NCI-H345 treated with DMSO at 0.1 percent for 48 hours (cell line): ENCODE results near the gene ARID3C.
A peak's percentile ranks its signal among the peaks of the same experiment; 100 is the strongest.
"Not testable (repeated sequence)": the region's sequence is repeated elsewhere in the genome, so short reads cannot be mapped to it uniquely, and the experiment has no call there.

Source experiments
- DNase-seq: peaks from one replicate; lab custom pipeline; 2025; ENCODE audit not compliant: unreplicated experiment; lab: John Stamatoyannopoulos, UW

ARID3C gene

DNA sequence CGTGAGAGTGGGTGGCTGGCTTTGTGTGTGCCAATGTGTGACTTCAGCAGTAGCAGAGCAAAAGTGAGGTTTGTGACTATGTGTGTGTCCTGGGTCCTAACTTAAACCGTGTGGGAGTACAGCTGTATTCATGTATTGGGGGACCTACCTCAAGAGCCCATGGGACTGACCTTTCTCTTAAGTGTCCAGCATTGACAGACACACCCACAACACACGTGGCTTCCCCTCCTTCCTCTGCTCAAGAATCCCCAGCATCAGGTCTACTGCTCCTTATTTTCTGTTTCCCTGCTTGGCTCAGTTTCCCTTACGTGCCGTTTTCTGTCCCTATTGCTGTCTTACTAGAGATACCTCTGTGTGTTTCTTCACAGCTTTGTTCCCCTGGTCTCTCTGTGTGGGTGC, 23.7 kb upstream of the ARID3C start:
- DNase-seq: no peak

DNA sequence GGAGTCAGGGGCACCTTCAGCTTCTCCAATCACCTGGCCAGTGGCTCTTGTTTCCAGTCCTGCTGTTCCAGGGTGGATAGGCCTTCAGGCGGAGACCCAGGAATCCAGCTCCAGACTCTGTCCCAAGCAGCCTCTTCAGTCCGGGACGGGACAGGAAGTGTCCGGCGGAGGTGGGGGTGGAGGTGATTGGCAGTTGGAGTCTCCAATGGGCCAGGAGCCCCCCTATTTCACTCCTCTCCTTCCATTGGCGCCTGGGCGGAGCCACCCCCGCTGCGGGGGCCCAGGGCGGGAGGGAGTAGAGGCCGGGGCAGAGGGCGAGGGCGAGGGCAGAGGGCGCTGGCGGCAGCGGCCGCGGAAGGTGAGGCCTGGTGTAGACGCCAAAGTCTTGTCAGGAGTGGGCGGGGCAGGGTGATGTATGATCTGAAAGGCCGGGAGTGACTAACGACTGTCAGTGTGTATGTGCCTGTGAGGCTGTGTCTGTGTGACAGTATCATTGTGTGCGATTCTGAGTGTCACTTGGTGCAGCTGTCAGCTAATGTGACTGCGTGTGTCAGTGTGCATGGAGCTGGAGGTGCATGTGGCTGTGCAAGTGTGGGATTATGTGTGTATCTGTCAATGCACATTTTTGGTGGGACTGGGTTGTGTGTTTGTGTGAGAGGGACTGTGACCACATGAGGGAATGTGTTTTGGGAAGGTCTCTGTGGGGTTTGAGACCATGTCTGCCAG, 23.2 kb upstream of the ARID3C start, which contains the start of gene IL11RA:
Gene IL11RA (plus strand): TSS at position 310 of the 726 bp plus-strand sequence. CDS start 3,033 bp downstream, outside the sequence.
- no peak for DNase-seq

DNA sequence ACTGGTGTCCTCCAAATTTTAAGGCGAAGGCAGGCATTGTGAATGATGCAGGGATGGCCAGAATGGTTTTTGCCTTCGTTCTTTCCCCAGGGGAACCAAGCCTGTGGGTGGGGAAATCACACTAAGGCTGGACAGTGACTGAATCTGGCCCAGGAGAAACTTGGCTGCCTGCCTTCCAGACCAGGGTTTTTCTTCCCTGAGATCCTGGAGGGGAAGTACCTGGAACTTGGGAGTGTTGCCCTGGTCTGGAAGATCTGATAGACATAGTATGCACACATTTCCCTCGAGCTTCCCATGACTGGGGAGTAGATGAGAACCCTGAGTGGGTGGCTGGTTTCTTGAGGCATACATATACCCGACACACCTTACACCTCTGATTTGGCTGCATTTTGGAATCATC, 22.5 kb upstream of the ARID3C start:
- DNase-seq: no peak

DNA sequence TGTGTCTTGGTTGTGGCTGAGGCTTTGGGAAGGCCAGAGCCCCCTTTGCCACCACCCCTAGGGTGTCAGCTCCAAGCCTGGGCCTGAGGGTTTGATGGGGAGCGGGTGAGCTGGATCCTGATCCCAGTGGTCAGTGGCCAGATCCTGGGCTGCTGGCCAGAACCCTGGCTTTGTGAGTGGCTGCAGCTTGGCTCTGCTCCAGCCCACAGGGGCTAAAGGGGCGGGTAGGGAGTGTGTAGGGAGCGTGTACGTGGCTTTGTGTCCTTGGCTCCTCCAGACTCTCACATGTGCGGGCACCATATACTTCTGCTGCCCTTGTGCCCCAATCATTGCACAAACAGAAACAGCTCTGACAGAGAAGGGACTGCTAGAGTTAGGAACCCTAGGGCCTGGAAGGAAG, 21.9 kb upstream of the ARID3C start:
- no peak for DNase-seq

DNA sequence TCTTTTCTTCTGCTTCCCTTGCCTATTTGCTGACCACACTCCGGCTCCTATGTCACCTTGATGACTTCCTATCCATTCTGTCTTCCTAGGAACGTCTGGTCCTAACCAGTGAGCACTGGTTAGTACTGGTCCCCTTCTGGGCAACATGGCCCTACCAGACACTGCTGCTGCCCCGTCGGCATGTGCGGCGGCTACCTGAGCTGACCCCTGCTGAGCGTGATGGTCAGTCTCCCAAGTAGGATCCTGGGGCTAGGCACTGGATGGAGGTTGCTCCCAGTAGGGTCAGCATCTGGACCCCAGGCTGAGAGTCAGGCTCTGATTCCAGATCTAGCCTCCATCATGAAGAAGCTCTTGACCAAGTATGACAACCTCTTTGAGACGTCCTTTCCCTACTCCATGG, 19.8 kb upstream of the ARID3C start:
- DNase-seq: no peak

DNA sequence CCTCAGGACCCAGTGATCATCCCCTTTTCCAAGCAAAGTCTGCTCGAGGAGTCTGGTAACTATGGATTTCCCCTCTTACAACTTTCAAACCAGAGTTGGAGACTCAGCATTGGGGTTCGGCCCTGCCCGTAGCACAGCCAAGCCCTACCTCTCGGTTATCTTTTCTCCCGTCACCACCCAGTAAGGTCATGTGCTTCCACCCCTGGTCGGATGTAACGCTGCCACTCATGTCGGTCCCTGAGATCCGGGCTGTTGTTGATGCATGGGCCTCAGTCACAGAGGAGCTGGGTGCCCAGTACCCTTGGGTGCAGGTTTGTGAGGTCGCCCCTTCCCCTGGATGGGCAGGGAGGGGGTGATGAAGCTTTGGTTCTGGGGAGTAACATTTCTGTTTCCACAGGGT, 18.8 kb upstream of the ARID3C start:
- no peak for DNase-seq

DNA sequence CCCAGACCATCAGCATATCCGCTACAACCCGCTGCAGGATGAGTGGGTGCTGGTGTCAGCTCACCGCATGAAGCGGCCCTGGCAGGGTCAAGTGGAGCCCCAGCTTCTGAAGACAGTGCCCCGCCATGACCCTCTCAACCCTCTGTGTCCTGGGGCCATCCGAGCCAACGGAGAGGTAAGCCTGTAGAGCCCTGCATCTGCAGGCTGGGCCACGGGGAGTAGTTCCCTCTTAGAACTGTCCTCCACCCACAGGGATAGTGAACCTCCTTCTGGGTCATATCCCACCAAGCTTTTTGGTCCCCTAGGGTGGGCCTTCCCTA, 18.2 kb upstream of the ARID3C start:
- DNase-seq: no peak

DNA sequence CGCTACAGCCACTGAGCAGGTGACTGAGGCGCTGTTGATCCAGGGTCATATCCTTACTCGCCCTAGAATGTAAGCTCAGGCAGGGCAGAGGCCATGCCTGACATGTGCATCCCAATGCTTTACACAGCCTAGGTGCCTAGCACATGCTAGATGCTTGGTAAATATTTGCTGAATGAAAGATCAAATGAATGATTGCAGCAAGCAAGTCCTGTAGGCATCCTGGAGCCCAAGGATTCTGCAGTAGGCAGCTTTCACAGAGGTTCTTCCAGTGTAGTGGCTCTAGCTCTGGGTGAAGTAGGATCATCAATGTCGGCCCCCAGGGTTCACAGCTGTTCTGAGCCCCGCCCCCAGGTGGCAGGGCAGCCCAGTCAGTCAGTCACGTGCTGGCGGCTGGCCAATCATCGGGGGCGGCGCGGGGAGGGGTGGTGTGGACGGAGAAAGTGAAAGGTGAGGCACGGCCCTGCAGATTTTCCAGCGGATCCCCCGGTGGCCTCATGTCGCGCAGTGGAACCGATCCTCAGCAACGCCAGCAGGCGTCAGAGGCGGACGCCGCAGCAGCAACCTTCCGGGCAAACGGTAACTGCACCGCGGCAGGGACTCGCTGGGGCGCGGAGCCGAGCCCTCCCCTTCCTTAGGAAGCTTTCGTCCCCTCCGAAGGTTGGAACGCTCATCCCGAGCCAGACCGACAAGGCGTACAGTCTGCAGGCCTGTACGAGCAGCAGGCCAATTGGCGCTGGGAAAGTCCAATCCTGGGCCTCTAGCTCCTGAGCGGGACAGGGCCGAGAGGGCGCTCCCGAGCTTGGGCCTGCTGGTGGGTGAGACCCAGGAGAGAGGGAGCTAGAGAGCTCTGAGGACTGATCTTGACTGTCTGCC, 17.6 kb upstream of the ARID3C start, which contains the start of gene GALT:
Gene GALT (plus strand): TSS at position 465 of the 873 bp plus-strand sequence. CDS start 30 bp downstream, at position 495.
- DNase-seq: peak; percentile 90

DNA sequence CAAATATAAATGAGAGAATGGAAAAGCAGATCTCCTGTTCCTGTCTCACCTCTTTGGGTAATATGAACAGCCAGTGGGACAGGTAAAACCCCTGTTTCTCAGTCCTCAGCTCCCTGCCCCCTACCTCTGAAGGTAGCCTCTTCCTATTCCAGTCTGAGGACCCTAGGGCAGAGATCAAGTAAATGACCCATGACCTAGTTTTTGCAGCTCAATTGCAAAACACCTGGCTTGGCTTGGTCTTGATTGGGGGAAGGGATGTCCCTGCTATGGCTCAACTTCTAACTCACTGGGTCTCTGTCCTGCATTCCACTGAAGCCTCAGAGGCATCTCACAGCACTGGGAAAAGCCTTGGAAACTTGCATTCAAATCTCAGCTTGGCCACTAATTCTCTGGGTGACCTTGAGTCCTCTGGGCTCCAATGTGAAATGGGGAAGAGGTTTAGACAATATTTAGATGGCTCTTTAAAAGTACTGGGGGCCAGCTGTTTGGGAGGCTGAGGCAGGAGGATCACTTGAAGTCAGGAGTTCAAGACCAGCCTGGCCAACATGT, 16.0 kb upstream of the ARID3C start:
- DNase-seq: no peak

DNA sequence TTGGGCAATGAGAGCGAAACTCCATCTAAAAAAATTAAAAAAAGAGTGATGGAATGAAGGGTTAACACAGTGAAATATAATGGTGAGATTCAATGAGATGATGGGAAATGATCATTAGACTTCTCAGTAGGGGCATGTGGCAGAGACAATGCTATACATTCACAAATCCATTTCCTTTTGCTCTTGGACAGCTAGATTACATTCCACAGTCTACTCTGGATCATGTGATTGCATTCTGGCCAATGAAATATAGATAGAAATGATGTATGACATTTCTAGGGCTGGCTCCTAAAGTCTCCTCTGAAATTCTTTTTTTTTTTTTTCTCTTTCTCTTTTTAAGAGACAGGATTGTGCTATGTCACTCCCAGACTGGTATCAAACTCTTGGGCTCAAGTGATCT, 13.8 kb upstream of the ARID3C start:
- DNase-seq: no peak

DNA sequence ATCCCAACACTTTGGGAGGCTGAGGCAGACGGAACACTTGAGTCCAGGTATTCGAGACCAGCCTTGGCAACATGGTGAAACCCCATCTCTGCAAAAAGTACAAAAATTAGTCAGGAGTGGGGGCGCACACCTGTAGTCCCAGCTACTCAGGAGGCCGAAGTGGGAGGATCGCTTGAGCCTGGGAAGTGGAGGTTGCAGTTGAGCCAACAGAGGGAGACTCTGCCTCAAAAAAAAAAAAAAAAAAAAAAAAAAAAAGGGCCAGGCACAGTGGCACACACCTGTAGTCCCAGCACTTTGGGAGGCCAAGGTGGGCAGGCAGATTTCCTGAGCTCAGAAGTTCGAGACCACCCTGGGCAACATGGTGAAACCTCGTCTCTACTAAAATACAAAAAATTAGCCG, 10.5 kb upstream of the ARID3C start:
- DNase-seq: not testable (repeated sequence)

DNA sequence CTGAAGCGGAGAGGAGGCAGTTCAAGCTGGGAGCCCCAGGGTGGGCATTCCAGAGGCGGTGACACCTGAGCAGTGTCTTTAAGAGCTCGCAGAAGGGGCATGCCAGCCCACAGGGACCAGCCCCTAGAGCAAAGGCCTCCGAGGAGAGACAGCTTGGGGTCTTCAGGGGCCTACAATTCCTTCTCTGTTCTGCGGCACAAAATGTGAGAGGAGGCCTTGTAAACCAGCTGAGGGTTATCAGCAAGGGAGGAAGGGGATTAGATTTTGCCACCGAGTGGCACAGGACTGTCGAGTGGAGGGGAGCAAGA, 9.2 kb upstream of the ARID3C start:
- DNase-seq: no peak

DNA sequence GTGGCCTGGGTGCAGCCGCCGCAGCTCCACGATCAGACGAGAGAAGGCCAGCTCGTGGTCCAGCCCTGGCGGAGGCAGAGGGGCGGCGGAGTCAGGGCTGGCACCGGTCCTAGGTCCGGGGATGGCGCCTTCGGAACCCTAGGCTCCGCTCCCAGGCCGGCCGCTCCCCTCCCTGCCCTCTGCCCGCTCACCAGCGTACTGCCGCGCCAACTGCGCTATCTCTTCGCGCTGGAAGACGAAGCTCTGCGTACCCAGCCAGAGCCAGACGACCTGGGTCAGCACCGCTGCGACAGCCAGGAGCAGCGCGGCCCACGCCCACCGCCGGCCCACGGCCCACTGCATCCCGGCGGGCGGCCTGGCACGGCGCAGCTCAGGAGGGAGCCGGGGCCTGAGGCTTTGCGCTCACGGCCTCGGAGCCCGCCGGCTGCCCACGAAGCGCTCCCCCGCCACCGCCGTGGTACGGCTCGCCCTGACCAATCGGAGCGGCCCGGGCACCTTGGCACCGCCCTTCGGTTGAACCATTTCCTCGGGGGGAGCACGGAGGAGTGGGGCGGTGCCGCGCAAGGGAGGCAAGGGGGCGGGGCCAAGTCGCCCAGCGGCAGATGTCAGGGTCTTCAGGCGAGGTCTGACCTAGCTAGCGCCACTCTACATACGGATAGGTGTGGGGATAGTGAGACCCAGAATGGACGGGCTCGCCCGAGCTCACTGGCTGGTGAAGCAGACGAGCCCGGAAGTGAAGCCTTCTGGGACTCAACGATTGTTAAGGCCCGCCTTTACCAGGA, 8.7 kb upstream of the ARID3C start, which contains the start of gene SIGMAR1:
Gene SIGMAR1 (minus strand): TSS at position 432 of the 782 bp plus-strand sequence. CDS start 90 bp downstream, at position 342.
- DNase-seq: peak; percentile 87

DNA sequence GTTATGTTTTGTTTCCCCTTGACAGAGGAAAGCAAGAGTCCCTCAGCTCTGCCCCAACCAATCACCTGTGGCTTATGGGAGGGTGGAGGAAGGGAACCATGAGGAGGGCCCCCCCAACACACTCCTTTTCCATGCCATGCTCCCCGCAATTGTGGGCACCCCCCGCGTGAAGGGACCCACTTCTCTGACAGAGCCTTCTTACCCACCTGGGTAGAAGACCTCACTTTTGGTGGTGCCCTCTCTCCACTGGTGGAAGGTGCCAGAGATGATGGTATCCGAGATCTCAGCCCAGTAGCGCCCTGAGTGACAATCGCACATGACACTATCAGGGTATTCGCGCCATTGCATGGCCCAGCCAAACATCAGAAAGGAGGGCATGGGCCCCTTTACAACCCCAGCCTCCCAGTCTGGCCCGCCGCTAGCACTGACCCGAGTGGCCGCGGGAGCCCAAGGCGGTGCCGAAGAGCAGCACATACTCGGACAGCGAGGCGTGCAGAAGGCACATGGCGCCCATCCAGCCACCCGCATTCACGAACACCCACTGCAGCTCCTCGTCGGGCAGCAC, 8.0 kb upstream of the ARID3C start:
- no peak for DNase-seq

DNA sequence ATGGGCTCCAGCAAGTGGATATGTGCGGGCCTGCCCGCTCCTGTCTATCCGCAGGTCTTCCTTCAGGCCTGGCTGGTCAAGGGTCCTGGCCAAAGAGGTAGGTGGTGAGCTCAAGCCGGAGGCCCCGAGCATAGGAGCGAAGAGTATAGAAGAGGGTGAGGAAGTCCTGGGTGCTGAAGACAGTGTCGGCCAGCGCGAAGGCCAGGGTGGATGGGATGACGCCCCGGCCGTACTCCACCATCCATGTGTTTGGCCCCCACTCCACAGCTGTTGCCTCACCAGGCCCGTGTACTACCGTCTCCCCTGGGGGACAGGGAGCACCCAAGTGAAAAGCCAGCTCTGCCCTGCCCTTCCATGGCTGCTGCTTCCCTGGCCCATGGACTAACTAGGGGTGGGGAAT, 6.7 kb upstream of the ARID3C start:
- DNase-seq: no peak

DNA sequence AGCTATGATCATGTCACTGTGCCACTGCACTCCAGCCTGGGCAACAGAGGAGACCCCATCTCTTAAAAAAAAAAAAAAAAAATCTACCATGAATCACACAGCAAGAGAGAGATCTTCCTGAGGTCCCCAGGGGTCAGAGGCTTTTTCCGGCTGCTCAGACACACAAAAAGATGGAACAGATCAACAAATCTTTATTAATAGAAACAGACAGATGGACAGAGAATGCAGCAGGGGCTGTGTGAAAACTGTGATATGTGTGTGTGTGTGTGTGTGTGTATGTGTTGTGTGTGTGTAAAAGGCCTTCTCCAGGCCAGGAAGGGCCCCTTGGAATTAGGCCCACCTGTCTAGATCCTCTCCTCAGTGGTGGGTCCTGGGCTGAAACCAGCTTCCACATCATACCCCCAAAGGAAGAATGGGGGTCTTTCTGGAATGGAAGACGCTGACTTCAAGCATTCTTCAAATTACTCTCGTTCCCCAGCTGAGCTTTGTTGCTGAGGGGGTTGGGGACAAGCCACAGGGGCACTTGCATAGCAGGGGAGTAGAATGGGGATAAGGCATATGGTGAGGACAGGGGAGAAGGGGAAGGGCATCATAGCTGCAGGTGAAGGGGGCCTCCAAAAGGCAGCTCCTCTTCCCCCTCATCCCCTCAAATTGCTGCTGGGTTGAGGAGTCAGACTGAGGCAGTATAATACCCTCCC, 5.8 kb upstream of the ARID3C start:
- DNase-seq: no peak

DNA sequence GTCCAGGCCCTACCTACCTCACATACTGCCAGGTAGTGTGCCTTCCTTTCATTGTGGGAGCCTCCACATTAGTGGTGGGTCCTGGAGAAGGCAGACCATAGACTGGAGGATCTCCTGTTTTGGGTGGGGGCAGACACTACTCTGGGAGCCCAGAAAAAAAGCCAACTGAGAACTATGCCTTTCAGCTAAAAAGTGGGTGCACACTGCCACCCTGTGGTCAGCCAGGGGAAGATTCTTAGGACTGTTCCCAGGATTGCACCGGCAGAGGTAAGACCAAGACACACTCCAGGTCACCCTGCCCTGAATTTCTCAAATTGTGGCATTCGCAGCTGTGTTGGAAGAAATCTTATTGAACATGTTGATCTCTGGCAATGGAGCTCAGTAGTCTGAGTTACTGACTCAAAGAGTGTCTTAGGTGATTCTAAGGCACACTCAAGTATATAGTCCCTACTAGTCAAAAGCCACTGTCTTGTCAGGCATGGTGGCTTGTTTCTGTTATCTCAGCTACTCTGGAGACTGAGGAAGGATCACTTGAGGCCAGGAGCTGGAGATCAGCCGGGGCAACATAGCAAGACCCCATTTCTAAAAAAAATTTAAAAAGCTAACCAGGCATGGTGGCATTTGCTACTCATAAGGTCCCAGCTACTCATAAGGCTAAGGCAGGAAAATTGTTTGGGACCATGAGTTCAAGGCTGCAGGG, 5.1 kb upstream of the ARID3C start:
- DNase-seq: peak; percentile 28

DNA sequence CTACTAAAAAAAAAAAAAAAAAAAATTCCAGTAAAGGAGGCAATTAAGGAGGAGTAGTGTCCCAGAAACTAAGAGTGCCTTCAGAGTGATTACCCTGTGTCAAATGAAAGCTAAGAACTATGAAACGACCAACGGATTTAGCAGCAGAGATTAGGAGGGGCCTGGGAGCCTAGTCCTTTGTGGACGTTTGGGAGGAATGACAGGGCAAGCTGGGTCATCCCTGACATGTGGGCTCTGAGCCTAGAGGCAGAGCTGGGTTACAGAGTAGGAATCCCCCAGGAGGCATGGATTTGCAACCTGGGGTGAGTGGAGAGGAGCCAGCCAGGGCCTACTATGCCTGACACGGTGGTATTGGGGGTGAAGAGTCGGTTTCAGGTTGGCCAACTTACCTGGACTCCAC, 4.3 kb upstream of the ARID3C start:
- DNase-seq: no peak

DNA sequence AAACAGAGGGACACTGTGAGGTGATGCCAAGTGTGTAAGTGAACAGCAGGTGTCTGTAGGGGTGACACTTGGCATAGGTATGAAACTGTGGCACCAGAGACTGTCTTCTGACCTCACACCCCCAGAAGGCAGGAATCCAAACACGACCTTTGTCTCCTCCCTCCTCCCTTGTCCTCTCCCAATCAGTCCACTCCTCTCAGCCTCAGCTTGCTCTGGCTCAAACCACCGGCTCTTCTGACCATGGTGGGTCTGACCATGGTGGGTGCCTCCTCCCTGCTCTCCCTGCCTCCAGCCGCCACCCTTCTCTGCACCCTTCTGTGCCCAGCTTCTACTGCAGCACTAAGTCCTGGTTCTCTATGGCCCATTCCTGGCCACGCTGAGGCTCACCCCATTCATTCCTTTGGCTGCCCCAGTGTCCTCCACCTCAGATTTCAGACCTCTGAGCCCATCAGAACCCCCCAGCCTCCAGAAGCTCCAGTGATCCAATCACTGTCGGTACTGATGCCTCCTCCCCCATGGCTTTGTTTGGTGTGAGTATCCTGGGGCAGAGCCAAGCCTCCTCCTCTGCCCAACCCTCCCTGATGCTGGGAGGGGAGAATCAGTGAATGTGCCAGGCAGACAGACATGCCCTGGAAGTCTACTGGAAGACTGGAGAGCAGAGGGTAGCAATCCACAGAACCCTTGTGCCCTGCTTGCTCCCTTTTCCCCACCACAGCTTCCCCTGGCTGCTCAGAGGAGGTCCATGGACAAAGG, 1.7 kb upstream of the ARID3C start:
- no peak for DNase-seq
